GM23338 (cell line): Measurements from ENCODE around the gene CAPN9.

Source experiments
- CTCF ChIP-seq, 2 experiments: fragments of 200-600 bp in 1 of 2; sonication (generic) in 1 of 2; conservative IDR thresholded peaks; 2 replicates each; pipeline versions ENCODE4 v1.5.1 to v1.6.1; 2016 to 2017; ENCODE audit warnings: antibody characterized with exemption in 2 of 2, low read depth in 2 of 2, mild to moderate bottlenecking in 2 of 2, moderate library complexity in 1 of 2
- EZH2 ChIP-seq: fragments of 200-600 bp; sonication (generic); IDR thresholded peaks from one replicate; pipeline ENCODE4 v1.8.0; 2017; ENCODE audit warnings: antibody characterized with exemption, mild to moderate bottlenecking, low read depth; ENCODE audit not compliant: unreplicated experiment
- POLR2AphosphoS5 ChIP-seq: IDR thresholded peaks from 2 replicates; pipeline ENCODE4 v1.6.1; 2016; ENCODE audit warnings: antibody characterized with exemption, low read depth
- TF ChIP-seq, protein P1 (sequence below): IDR thresholded peaks from one replicate; pipeline ENCODE4 v1.6.1; 2018; ENCODE audit warnings: antibody characterized with exemption; ENCODE audit not compliant: unreplicated experiment

DNA sequence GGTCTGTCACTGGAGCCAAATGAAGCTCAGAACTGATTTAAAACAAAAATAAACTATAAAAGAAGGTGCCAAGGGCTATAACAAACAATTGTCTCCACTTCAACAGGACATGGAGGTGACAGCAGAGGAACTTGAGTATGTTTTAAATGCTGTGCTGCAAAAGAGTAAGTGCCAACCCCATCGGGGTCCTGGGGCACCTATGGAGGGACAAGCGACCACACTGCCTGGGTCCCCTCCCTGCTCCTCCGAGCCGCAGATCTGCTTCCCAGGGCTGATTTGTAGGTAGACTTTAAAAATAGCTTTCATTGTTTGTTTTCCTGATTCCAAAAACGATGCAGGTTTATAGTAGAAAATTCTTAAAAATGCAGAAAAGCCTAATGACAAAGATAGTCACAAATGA lies 42.8 kb downstream of the CAPN9 start:
- no peak for TF ChIP-seq POLR2AphosphoS5
- TF ChIP-seq CTCF (conservative IDR thresholded peaks at IDR 0.05; ENCODE audit: low read depth in 2 of 2), result no peak
- TF ChIP-seq, protein P1, sequence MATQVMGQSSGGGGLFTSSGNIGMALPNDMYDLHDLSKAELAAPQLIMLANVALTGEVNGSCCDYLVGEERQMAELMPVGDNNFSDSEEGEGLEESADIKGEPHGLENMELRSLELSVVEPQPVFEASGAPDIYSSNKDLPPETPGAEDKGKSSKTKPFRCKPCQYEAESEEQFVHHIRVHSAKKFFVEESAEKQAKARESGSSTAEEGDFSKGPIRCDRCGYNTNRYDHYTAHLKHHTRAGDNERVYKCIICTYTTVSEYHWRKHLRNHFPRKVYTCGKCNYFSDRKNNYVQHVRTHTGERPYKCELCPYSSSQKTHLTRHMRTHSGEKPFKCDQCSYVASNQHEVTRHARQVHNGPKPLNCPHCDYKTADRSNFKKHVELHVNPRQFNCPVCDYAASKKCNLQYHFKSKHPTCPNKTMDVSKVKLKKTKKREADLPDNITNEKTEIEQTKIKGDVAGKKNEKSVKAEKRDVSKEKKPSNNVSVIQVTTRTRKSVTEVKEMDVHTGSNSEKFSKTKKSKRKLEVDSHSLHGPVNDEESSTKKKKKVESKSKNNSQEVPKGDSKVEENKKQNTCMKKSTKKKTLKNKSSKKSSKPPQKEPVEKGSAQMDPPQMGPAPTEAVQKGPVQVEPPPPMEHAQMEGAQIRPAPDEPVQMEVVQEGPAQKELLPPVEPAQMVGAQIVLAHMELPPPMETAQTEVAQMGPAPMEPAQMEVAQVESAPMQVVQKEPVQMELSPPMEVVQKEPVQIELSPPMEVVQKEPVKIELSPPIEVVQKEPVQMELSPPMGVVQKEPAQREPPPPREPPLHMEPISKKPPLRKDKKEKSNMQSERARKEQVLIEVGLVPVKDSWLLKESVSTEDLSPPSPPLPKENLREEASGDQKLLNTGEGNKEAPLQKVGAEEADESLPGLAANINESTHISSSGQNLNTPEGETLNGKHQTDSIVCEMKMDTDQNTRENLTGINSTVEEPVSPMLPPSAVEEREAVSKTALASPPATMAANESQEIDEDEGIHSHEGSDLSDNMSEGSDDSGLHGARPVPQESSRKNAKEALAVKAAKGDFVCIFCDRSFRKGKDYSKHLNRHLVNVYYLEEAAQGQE, result no peak
- TF ChIP-seq EZH2, result no peak
